Measurements from ENCODE around the gene ADRA2C. TPM values are rescaled to one million over a fixed set of nuclear protein-coding genes. Genes with fewer than 3 reads are reported as not detected.
A peak's percentile ranks its signal among the peaks of the same experiment; 100 is the strongest.

The ADRA2C gene
- total RNA-seq, result 1 to 10 TPM; 3.4 to 7.7 (median 5.6) TPM
- 1 to 10 TPM; 3.9 to 4.2 TPM for polyA plus RNA-seq
- long read RNA-seq, donor 1, transcript ADRA2C-201 (1 exons, 2,129 nt), result major isoform, 12 of 12 reads
- long read RNA-seq, donor 1, partial matches to known transcripts, result 0 of 12 reads
- long read RNA-seq, donor 1, other reads (novel, unspliced or antisense), result 0 of 12 reads
- long read RNA-seq, donor 2, result 0 reads
- long read RNA-seq, donor 3, transcript ADRA2C-201 (1 exons, 2,129 nt), result major isoform, 17 of 17 reads
- long read RNA-seq, donor 3, partial matches to known transcripts, result 0 of 17 reads
- long read RNA-seq, donor 3, other reads (novel, unspliced or antisense), result 0 of 17 reads

DNA sequence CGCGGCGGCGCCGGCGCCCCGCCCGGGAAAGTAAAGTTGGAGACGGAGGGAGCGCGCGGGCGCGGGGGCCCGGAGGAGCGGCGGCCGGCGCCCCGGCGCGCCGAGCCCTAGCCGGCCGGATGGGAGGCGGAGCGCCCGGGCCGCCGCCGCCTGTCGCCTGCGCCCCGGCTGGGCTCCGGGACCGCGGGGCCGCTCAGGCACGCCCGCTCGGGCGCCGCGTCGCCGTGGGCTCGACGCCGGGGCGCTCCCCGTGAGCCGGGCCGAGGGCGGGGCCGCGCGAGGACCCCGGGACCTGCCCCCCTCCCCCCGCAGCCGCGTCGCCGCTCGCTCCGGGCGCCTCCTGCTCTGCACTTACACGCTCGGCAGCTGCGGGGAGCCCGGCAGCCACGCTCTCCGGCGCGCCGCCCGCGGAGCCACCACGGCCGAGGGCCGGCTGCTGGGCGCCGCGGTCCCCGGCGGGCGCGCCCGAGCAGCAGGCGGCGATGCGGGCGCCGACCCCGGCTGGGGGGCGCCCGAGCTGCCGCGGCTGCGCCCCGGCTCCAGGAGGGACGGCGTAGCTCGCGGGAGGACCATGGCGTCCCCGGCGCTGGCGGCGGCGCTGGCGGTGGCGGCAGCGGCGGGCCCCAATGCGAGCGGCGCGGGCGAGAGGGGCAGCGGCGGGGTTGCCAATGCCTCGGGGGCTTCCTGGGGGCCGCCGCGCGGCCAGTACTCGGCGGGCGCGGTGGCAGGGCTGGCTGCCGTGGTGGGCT is at the start of gene ADRA2C:
Gene ADRA2C (plus strand): TSS at position 350 of the 749 bp plus-strand sequence. CDS start 222 bp downstream, at position 572.
- intact Hi-C loops (cut with DNase I), result loop anchor here in 4 of 10 donors (5.0 to 10.0 kb wide), 2 partner anchors 109 to 116 kb away; no protein-coding TSS in a partner anchor
- Histone ChIP-seq H3K36me3 (no peaks in the 10 kb centered on the region), H3K27ac (peak within 1 kb of the TSS in 6 of 12 donors; percentile 29 to 70 (median 41)), H3K4me3 (peak within 1 kb of the TSS; percentile 3 to 56 (median 45)), H3K4me1 (peaks cover 0 to 13% (median 0%) of the 10 kb centered on the region in 12 donors), H3K9me3 (no peaks in the 10 kb centered on the region), H3K27me3 (peaks cover 13 to 59% (median 34%) of the 10 kb centered on the region in 9 donors)
- ATAC-seq, result peak in 3 of 4 donors; percentile 11 to 33 (median 23)
- 0 to 2% (median 1%) methylated on average over 15 to 131 of the region's 131 CpGs for WGBS, 4 donors
- TF ChIP-seq POLR2A (IDR thresholded peaks at IDR 0.05), result no peak
- TF ChIP-seq, protein P1, sequence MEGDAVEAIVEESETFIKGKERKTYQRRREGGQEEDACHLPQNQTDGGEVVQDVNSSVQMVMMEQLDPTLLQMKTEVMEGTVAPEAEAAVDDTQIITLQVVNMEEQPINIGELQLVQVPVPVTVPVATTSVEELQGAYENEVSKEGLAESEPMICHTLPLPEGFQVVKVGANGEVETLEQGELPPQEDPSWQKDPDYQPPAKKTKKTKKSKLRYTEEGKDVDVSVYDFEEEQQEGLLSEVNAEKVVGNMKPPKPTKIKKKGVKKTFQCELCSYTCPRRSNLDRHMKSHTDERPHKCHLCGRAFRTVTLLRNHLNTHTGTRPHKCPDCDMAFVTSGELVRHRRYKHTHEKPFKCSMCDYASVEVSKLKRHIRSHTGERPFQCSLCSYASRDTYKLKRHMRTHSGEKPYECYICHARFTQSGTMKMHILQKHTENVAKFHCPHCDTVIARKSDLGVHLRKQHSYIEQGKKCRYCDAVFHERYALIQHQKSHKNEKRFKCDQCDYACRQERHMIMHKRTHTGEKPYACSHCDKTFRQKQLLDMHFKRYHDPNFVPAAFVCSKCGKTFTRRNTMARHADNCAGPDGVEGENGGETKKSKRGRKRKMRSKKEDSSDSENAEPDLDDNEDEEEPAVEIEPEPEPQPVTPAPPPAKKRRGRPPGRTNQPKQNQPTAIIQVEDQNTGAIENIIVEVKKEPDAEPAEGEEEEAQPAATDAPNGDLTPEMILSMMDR (IDR thresholded peaks at IDR 0.05), result no peak
- DNase-seq, result peak in 1 of 5 donors; percentile 42

DNA sequence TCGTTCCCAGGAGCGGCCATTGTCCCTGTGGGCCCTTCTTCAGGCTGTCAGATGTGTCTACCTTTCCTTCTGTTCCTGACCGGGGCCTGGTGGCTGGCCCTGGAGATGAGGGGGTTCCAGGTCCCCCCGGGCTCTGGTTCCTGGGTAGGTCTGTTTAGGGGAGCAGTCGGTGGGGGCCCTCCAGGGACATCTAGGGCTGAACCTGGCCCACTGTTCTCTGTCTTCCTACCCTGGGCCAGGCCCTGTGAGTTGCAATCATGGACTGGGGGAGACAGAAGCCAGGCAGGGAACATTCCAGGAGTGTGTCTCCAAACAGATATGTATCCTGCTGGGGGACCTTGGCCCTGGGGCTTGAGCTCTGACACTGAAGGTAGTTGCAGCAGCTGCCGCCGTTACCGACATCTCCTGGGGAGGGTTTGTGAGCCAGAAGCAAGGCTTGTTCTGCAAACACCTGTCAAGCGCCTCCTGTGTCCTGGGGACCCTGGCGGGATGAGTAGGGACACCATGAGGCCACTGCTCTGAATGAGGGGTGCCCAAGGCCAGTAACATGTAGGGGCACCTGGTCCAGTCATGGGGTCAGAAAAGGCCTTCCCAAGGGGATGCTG is 49.5 kb upstream of the ADRA2C start:
- 75 to 88% (median 79%) methylated on average over 9 to 10 of the region's 10 CpGs for WGBS, 4 donors
- DNase-seq, result peak in 2 of 5 donors; percentile 23 to 40

DNA sequence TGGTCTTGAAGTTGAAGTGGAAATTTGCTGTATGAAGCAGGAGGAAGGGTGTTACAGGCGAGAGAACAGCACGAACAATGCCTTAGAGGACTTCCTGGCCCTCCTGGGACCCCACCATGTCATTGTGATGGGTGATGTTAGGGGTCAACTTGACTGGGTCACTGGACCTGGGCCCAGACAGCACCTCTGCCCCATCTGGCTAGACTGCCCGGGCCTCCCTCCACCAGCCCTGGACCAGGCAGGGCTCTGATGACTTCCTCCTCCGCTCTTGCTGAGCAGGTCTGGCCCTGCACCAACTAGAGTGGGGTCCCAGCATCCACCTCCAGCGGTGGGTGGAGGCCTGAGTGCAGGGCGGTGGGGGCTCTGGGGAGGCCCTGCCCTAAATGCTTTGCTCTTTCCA is 48.9 kb upstream of the ADRA2C start:
- H3K4me3 ChIP-seq, result no peak overlapping the region
- H3K36me3 ChIP-seq, result no peaks in the 10 kb centered on the region
- H3K9me3 ChIP-seq, result peaks cover 0 to 9% (median 3%) of the 10 kb centered on the region in 12 donors
- H3K4me1 ChIP-seq, result no peaks in the 10 kb centered on the region
- 67 to 79% (median 69%) methylated on average over 5 to 6 of the region's 6 CpGs for WGBS, 4 donors
- DNase-seq (peak in 2 of 5 donors; percentile 12 to 27), ATAC-seq (no peak)
- intact Hi-C loops (cut with DNase I), result no loop called here
- no peak overlapping the region for H3K27ac ChIP-seq
- peaks cover 0 to 35% (median 5%) of the 10 kb centered on the region in 9 donors for H3K27me3 ChIP-seq
- TF ChIP-seq, protein P1 (IDR thresholded peaks at IDR 0.05), result no peak
- no peak for TF ChIP-seq POLR2A (IDR thresholded peaks at IDR 0.05)

More for the DNA sequence above, 49.5 kb upstream of the ADRA2C start:
- intact Hi-C loops (cut with DNase I), result no loop called here
- Histone ChIP-seq H3K36me3 (no peaks in the 10 kb centered on the region), H3K4me1 (no peaks in the 10 kb centered on the region), H3K27ac (no peak overlapping the region), H3K27me3 (peaks cover 0 to 33% (median 5%) of the 10 kb centered on the region in 9 donors), H3K9me3 (peaks cover 0 to 9% (median 3%) of the 10 kb centered on the region in 12 donors), H3K4me3 (no peak overlapping the region)
- no peak for ATAC-seq
- TF ChIP-seq, protein P1 (IDR thresholded peaks at IDR 0.05), result no peak
- no peak for TF ChIP-seq POLR2A (IDR thresholded peaks at IDR 0.05)
